CD4-positive, alpha-beta T cell treated with Interleukin-21 for 1 hour (primary cell): Measurements from ENCODE around the gene EXOC2.
"Not testable (repeated sequence)": the region's sequence is repeated elsewhere in the genome, so short reads cannot be mapped to it uniquely, and the experiment has no call there.

Experiments used
- DNase-seq: peaks from one replicate; pipeline ENCODE4 v3.0.0-alpha.2; 2020

EXOC2 gene

GRCh38 chr6:710601-711571 is 17.9 kb upstream of the EXOC2 start:
- peak; percentile 70 for DNase-seq

GRCh38 chr6:709471-710056 is 16.6 kb upstream of the EXOC2 start:
- DNase-seq, result no peak

- no peak for DNase-seq
Measured at GRCh38 chr6:708237-708598, 15.3 kb upstream of the EXOC2 start.

GRCh38 chr6:707576-708236 is 14.8 kb upstream of the EXOC2 start:
- DNase-seq, result no peak

- no peak for DNase-seq
Measured at GRCh38 chr6:706819-707381, 14.0 kb upstream of the EXOC2 start.

GRCh38 chr6:706146-706545 is 13.2 kb upstream of the EXOC2 start:
- no peak for DNase-seq

GRCh38 chr6:705047-705446 is 12.1 kb upstream of the EXOC2 start:
- DNase-seq, result no peak

GRCh38 chr6:704046-704445 is 11.1 kb upstream of the EXOC2 start:
- DNase-seq, result no peak

- DNase-seq, result no peak
Measured at GRCh38 chr6:703552-703951, 10.6 kb upstream of the EXOC2 start.

- no peak for DNase-seq
Measured at GRCh38 chr6:701700-702479, 9.0 kb upstream of the EXOC2 start.

GRCh38 chr6:701215-701614 is 8.3 kb upstream of the EXOC2 start:
- DNase-seq, result no peak

GRCh38 chr6:700490-700889 is 7.6 kb upstream of the EXOC2 start:
- no peak for DNase-seq

- DNase-seq, result no peak
Measured at GRCh38 chr6:699319-699718, 6.4 kb upstream of the EXOC2 start.

- not testable (repeated sequence) for DNase-seq
Measured at GRCh38 chr6:694431-695126, 1.6 kb upstream of the EXOC2 start.

GRCh38 chr6:693723-694009 is 727 bp upstream of the EXOC2 start:
- DNase-seq, result no peak

GRCh38 chr6:692356-692851 is 535 bp downstream of the EXOC2 start:
- DNase-seq, result peak; percentile 82

- DNase-seq, result no peak
Measured at GRCh38 chr6:689223-689622, 3.7 kb downstream of the EXOC2 start.

- DNase-seq, result no peak
Measured at GRCh38 chr6:686497-686896, 6.4 kb downstream of the EXOC2 start.

GRCh38 chr6:684831-685636 is 7.9 kb downstream of the EXOC2 start:
- no peak for DNase-seq

- no peak for DNase-seq
Measured at GRCh38 chr6:683742-684440, 9.0 kb downstream of the EXOC2 start.
